Neural cell (in vitro differentiated cells): ENCODE measurements around the gene ULBP1.
"Not testable (repeated sequence)": the region's sequence is repeated elsewhere in the genome, so short reads cannot be mapped to it uniquely, and the experiment has no call there.

Experiments
- EP300 ChIP-seq: fragments of 450-650 bp; conservative IDR thresholded peaks from 2 replicates; pipeline ENCODE4 v1.6.1; 2014; ENCODE audit warnings: antibody characterized with exemption, mild to moderate bottlenecking, moderate library complexity; ENCODE audit not compliant: poor library complexity, severe bottlenecking
- EZH2 ChIP-seq: fragments of 200-600, 300-800 bp; shearing (Covaris generic), sonication (generic); IDR thresholded peaks from 2 replicates; pipeline ENCODE4 v1.6.1; 2014; ENCODE audit warnings: antibody characterized with exemption, low read length, borderline replicate concordance, mild to moderate bottlenecking; ENCODE audit not compliant: insufficient read depth, poor library complexity, severe bottlenecking
- MXI1 ChIP-seq: fragments of 450-650 bp; conservative IDR thresholded peaks from 2 replicates; pipeline ENCODE4 v1.6.1; 2014; ENCODE audit warnings: antibody characterized with exemption, mild to moderate bottlenecking; ENCODE audit not compliant: poor library complexity, severe bottlenecking
- POLR2AphosphoS5 ChIP-seq: IDR thresholded peaks from 2 replicates; pipeline ENCODE4 v1.6.1; 2012
- RAD21 ChIP-seq: fragments of 450-650 bp; conservative IDR thresholded peaks from 2 replicates; pipeline ENCODE4 v1.6.1; 2014; ENCODE audit warnings: antibody characterized with exemption, mild to moderate bottlenecking, moderate library complexity
- SMC3 ChIP-seq: fragments of 450-650 bp; conservative IDR thresholded peaks from 2 replicates; pipeline ENCODE4 v1.6.1; 2014; ENCODE audit warnings: antibody characterized with exemption, mild to moderate bottlenecking, moderate library complexity; ENCODE audit not compliant: poor library complexity
- TAF1 ChIP-seq: IDR thresholded peaks from 2 replicates; pipeline ENCODE4 v1.6.1; 2012; ENCODE audit warnings: low read depth
- TF ChIP-seq, protein P1 (sequence below): fragments of 450-650 bp; IDR thresholded peaks from 2 replicates; pipeline ENCODE4 v1.5.1; 2014; ENCODE audit warnings: antibody characterized with exemption, mild to moderate bottlenecking, moderate library complexity; ENCODE audit not compliant: poor library complexity, severe bottlenecking
- TF ChIP-seq, protein P2 (sequence below): IDR thresholded peaks from 2 replicates; pipeline ENCODE4 v1.6.1; 2012; ENCODE audit warnings: borderline replicate concordance

DNA sequence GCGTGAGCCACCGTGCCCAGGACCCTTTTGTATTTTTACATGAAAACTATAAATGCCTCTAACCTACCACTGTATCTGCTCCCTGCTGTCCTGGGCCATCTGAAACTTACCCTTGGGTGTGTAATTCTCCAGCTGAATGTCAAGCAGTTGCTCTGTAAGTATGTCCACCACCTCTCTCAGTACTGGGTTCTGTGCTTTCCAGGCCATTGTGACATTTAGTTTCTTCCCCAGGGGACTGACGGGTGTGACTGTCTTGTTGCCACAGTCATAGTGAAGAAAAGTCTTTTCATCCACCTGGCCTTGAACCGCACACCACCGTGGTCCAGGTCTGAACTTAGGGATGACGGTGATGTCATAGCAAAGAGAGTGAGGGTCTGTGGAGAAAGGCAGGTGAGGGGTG lies 58.1 kb downstream of the ULBP1 start:
- TF ChIP-seq, protein P1, sequence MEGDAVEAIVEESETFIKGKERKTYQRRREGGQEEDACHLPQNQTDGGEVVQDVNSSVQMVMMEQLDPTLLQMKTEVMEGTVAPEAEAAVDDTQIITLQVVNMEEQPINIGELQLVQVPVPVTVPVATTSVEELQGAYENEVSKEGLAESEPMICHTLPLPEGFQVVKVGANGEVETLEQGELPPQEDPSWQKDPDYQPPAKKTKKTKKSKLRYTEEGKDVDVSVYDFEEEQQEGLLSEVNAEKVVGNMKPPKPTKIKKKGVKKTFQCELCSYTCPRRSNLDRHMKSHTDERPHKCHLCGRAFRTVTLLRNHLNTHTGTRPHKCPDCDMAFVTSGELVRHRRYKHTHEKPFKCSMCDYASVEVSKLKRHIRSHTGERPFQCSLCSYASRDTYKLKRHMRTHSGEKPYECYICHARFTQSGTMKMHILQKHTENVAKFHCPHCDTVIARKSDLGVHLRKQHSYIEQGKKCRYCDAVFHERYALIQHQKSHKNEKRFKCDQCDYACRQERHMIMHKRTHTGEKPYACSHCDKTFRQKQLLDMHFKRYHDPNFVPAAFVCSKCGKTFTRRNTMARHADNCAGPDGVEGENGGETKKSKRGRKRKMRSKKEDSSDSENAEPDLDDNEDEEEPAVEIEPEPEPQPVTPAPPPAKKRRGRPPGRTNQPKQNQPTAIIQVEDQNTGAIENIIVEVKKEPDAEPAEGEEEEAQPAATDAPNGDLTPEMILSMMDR = not testable (repeated sequence)
- not testable (repeated sequence) for TF ChIP-seq TAF1, EZH2, POLR2AphosphoS5, MXI1, SMC3, RAD21, EP300
- TF ChIP-seq, protein P2, sequence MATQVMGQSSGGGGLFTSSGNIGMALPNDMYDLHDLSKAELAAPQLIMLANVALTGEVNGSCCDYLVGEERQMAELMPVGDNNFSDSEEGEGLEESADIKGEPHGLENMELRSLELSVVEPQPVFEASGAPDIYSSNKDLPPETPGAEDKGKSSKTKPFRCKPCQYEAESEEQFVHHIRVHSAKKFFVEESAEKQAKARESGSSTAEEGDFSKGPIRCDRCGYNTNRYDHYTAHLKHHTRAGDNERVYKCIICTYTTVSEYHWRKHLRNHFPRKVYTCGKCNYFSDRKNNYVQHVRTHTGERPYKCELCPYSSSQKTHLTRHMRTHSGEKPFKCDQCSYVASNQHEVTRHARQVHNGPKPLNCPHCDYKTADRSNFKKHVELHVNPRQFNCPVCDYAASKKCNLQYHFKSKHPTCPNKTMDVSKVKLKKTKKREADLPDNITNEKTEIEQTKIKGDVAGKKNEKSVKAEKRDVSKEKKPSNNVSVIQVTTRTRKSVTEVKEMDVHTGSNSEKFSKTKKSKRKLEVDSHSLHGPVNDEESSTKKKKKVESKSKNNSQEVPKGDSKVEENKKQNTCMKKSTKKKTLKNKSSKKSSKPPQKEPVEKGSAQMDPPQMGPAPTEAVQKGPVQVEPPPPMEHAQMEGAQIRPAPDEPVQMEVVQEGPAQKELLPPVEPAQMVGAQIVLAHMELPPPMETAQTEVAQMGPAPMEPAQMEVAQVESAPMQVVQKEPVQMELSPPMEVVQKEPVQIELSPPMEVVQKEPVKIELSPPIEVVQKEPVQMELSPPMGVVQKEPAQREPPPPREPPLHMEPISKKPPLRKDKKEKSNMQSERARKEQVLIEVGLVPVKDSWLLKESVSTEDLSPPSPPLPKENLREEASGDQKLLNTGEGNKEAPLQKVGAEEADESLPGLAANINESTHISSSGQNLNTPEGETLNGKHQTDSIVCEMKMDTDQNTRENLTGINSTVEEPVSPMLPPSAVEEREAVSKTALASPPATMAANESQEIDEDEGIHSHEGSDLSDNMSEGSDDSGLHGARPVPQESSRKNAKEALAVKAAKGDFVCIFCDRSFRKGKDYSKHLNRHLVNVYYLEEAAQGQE = not testable (repeated sequence)
